Measurements from ENCODE around the gene FGF14. TPM values are rescaled to one million over a fixed set of nuclear protein-coding genes. Genes with fewer than 3 reads are reported as not detected.
A peak's percentile ranks its signal among the peaks of the same experiment; 100 is the strongest.

FGF14 gene
- total RNA-seq, 2 donors from 2014 or later = 0.14 TPM

GRCh38 chr13:101916775-101917474 is 484.9 kb downstream of the FGF14 start:
- ATAC-seq (ENCODE audit: insufficient number of reproducible peaks, low FRiP score, low read depth) = no peak
- Histone ChIP-seq H3K27ac (no peak overlapping the region), H3K9me3 (no peaks in the 10 kb centered on the region), H3K27me3 (replicated peaks; ENCODE audit: insufficient read depth) (no peaks in the 10 kb centered on the region), H3K4me1 (ENCODE audit: control insufficient read depth in 1 of 2, low read depth in 2 of 2) (peaks cover 5 to 25% of the 10 kb centered on the region in 2 donors), H3K4me3 (peak overlapping the region; percentile 67), H3K36me3 (no peaks in the 10 kb centered on the region)
- no peak for TF ChIP-seq CTCF (IDR thresholded peaks at IDR 0.05)
- DNase-seq (ENCODE audit: low spot score) = no peak

- peaks cover 5 to 25% of the 10 kb centered on the region in 2 donors for H3K4me1 ChIP-seq (ENCODE audit: control insufficient read depth in 1 of 2, low read depth in 2 of 2)
- H3K27me3 ChIP-seq (replicated peaks; ENCODE audit: insufficient read depth) = no peaks in the 10 kb centered on the region
- no peaks in the 10 kb centered on the region for H3K9me3 ChIP-seq
- H3K27ac ChIP-seq = no peak overlapping the region
- H3K36me3 ChIP-seq = no peaks in the 10 kb centered on the region
- no peak for ATAC-seq (ENCODE audit: insufficient number of reproducible peaks, low FRiP score, low read depth)
- TF ChIP-seq CTCF (IDR thresholded peaks at IDR 0.05) = no peak
- peak overlapping the region; percentile 67 for H3K4me3 ChIP-seq
- no peak for DNase-seq (ENCODE audit: low spot score)
These were observed 485.6 kb downstream of the FGF14 start for GRCh38 chr13:101916108-101916774.

GRCh38 chr13:101915755-101916107 is 486.1 kb downstream of the FGF14 start:
- DNase-seq (ENCODE audit: low spot score) = no peak
- no peak for ATAC-seq (ENCODE audit: insufficient number of reproducible peaks, low FRiP score, low read depth)
- Histone ChIP-seq H3K27ac (no peak overlapping the region), H3K36me3 (no peaks in the 10 kb centered on the region), H3K4me3 (peak overlapping the region; percentile 67), H3K27me3 (replicated peaks; ENCODE audit: insufficient read depth) (no peaks in the 10 kb centered on the region), H3K4me1 (ENCODE audit: control insufficient read depth in 1 of 2, low read depth in 2 of 2) (peaks cover 5 to 25% of the 10 kb centered on the region in 2 donors), H3K9me3 (no peaks in the 10 kb centered on the region)
- no peak for TF ChIP-seq CTCF (IDR thresholded peaks at IDR 0.05)

- Histone ChIP-seq H3K36me3 (no peaks in the 10 kb centered on the region), H3K9me3 (no peaks in the 10 kb centered on the region), H3K27ac (no peak overlapping the region), H3K4me1 (ENCODE audit: control insufficient read depth in 1 of 2, low read depth in 2 of 2) (peaks cover 5 to 25% of the 10 kb centered on the region in 2 donors), H3K27me3 (replicated peaks; ENCODE audit: insufficient read depth) (no peaks in the 10 kb centered on the region), H3K4me3 (no peak overlapping the region)
- ATAC-seq (ENCODE audit: insufficient number of reproducible peaks, low FRiP score, low read depth) (no peak), DNase-seq (ENCODE audit: low spot score) (no peak)
- no peak for TF ChIP-seq CTCF (IDR thresholded peaks at IDR 0.05)
These were observed 486.5 kb downstream of the FGF14 start for GRCh38 chr13:101915331-101915730.

- peaks cover 5 to 11% of the 10 kb centered on the region in 2 donors for H3K4me1 ChIP-seq (ENCODE audit: control insufficient read depth in 1 of 2, low read depth in 2 of 2)
- no peak for ATAC-seq (ENCODE audit: insufficient number of reproducible peaks, low FRiP score, low read depth)
- TF ChIP-seq CTCF (IDR thresholded peaks at IDR 0.05) = no peak
These were observed 490.1 kb downstream of the FGF14 start for GRCh38 chr13:101911752-101912151.

More at GRCh38 chr13:101911752-101912151, 490.1 kb downstream of the FGF14 start:
- Histone ChIP-seq H3K27me3 (replicated peaks; ENCODE audit: insufficient read depth) (no peaks in the 10 kb centered on the region), H3K9me3 (no peaks in the 10 kb centered on the region), H3K27ac (no peak overlapping the region), H3K36me3 (no peaks in the 10 kb centered on the region), H3K4me3 (no peak overlapping the region)
- no peak for DNase-seq (ENCODE audit: low spot score)
